ENCODE results near the gene MCRIP2. TPM values are rescaled to one million over a fixed set of nuclear protein-coding genes. Genes with fewer than 3 reads are reported as not detected.

The MCRIP2 gene
- total RNA-seq, 2 experiments from 2014 or later, result 17.3 to 20.2 TPM

DNA sequence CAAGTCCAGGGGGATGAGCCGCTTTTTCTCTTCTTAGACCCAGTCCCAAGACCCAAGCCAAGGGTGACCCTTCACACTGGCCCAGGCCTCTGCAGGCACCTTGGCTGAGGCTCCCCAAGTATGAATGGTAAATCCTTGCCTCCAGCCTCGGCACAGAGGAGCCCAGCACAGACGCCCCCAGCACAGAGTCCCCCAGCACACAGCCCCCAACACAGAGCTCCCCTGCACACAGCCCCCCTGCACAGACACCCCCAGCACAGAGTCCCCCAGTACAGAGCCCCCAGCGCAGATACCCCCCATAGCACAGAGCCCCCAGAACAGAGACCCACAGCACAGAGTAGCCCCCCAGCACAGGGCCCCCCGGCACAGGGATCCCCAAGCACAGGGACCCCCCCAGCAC is 1.0 kb upstream of the MCRIP2 start:
- CTCF ChIA-PET, result no interaction called here
- Mint-ChIP-seq H3K9me3 (no peaks in the 10 kb centered on the region), H3K36me3 (ENCODE audit: low read depth) (no peaks in the 10 kb centered on the region), H3K27me3 (peaks cover 4% of the 10 kb centered on the region), H3K4me3 (peak overlapping the region; percentile 35), H3K27ac (peak overlapping the region; percentile 33), H3K4me1 (peaks cover 23% of the 10 kb centered on the region)
- POLR2A ChIA-PET, result no interaction called here
- no peak for DNase-seq

DNA sequence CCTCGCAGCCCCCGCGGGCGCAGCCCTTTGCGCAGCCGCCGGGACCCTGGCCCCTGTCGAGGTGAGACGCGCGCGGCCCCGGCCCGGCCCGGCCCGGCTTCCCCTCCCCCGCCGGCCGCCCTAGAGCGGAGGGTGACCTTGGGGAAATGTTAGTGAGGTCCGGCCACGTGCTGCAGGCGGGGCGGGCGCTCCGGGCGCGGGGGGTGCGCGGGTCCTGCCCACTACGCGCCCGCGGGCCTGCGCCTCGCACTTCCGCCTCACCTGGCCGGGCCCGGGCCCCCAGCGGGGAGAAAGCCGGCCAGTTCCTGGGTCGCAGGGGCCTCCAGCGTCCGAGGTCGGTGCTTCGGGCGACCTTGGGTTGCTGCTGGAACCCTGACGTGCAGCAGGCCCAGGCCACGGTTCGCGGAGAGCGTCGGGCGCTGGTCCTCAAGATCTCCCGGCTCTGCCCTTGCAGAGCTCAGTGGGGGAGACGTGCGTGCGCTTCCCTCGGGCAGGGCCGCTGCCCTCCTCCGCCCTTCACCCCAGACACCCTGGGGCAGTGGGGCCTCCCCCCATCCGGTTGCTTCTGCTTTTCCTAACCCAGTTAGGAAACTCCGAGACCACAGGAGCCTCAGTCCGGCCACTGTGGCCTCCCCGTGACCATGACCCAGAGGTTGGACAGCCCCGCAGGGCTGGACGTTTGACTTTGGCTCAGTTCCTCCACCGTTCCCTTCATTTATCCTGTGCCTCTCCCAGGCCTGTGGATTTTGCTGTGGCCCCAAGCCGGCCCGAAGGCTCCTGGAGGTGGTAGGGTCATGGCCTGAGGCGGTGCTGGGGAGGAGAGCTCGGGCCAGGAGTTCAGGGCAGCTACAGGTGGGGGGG is 791 bp downstream of the MCRIP2 start:
- ChIA-PET POLR2A (interaction anchor here (0.5 to 0.7 kb wide), 2 partner anchors 425 to 1895 kb away, joined by 3 read pairs; partner anchors contain the start of gene PDPK1), CTCF (interaction anchor here (1.0 kb wide), 1 partner anchor 14 kb away, joined by 3 read pairs; no protein-coding TSS in a partner anchor)
- Mint-ChIP-seq H3K27ac (peak overlapping the region; percentile 25), H3K36me3 (ENCODE audit: low read depth) (no peaks in the 10 kb centered on the region), H3K27me3 (no peaks in the 10 kb centered on the region), H3K9me3 (no peaks in the 10 kb centered on the region), H3K4me3 (peak overlapping the region; percentile 67), H3K4me1 (peaks cover 17% of the 10 kb centered on the region)
- DNase-seq, result peak; percentile 31

DNA sequence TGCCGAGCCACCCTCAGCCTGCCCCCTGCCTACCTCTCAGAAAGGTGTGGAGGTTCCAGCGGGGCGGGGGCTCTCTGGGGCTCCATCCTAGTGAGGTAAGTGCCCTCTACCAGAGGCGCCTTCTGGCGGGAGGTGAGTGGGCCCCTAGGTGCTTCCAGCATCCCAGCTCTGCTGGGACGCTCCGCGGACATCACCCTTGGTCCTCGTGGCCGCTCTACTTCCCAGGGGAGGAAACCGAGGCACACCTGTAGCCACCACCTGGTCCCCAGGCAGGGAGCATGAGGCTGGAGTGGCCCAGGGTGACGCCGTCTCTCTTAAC is 1.4 kb downstream of the MCRIP2 start:
- peak overlapping the region; percentile 25 for H3K27ac Mint-ChIP-seq
- DNase-seq, result no peak
- ChIA-PET POLR2A (no interaction called here), CTCF (interaction anchor here (1.0 kb wide), 1 partner anchor 14 kb away, joined by 3 read pairs; no protein-coding TSS in a partner anchor)
- H3K4me3 Mint-ChIP-seq, result peak overlapping the region; percentile 67
- H3K36me3 Mint-ChIP-seq (ENCODE audit: low read depth), result no peaks in the 10 kb centered on the region
- no peaks in the 10 kb centered on the region for H3K27me3 Mint-ChIP-seq
- H3K9me3 Mint-ChIP-seq, result no peaks in the 10 kb centered on the region
- H3K4me1 Mint-ChIP-seq, result peaks cover 19% of the 10 kb centered on the region

DNA sequence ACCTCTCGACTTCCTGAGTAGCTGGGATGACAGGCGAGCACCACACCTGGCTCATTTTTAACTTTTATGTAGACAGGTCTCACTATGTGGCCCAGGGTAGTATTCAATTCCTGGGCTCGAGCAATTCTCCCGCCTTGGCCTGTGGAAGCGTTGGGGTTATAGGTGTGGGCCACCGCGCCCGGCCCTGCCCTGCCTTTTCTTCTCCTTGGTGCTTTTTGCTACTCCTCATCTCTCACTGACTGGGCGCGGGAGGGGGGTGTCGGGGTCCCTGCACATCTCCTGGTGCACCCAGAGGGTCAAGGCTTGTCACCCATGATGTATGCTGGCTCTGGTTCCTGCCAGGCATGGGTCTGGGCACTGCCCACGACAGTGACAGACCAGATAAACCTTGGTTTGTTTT is 2.9 kb downstream of the MCRIP2 start:
- POLR2A ChIA-PET, result no interaction called here
- CTCF ChIA-PET, result no interaction called here
- Mint-ChIP-seq H3K4me3 (peak overlapping the region; percentile 25), H3K9me3 (no peaks in the 10 kb centered on the region), H3K27ac (peak overlapping the region; percentile 19), H3K36me3 (ENCODE audit: low read depth) (no peaks in the 10 kb centered on the region), H3K4me1 (peaks cover 26% of the 10 kb centered on the region), H3K27me3 (no peaks in the 10 kb centered on the region)
- DNase-seq, result no peak

DNA sequence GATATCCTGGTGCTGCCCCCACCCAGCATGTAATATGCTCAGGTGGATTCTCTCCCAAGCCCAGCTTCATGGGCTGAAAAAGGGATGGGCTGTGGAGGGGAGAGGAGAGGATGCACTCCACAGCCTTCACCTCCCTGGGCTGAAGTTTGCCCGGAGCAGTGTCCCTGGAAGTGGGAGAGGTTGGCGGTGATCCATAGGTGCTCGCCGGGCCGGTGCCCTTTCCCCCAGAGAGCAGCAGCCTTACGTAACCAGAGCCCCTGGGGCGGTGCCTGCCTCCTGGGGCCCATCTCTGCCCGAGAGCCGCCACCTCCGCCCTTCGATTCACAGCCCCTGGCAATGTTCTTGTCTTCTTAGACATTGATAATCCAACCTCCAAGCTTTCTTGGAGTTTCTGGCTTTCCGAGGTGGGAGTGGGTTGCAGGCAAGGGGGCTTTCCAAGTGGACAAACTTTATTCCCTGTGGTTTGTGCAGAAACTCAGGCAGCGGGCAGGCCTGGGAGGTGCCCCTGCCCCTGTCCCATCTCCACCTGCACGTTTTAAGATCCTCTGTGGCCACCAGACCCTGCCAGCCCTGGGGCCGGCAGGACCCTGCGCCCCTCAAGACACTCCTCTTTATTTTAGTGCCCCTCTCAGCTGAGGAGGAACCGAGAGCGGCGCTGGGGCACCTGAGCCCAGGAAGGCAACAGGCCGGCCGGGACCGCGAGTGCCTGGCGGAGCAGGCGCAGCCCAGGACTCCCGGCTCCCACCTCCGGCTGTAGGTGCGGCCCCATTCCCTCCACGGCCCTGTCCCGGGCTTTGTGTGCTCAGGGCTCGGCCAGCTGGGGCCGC is 4.4 kb downstream of the MCRIP2 start:
- no peak overlapping the region for H3K4me3 Mint-ChIP-seq
- ChIA-PET CTCF (no interaction called here), POLR2A (no interaction called here)
- H3K4me1 Mint-ChIP-seq, result peaks cover 30% of the 10 kb centered on the region
- H3K36me3 Mint-ChIP-seq (ENCODE audit: low read depth), result no peaks in the 10 kb centered on the region
- no peak overlapping the region for H3K27ac Mint-ChIP-seq
- no peaks in the 10 kb centered on the region for H3K27me3 Mint-ChIP-seq
- no peaks in the 10 kb centered on the region for H3K9me3 Mint-ChIP-seq
- no peak for DNase-seq

DNA sequence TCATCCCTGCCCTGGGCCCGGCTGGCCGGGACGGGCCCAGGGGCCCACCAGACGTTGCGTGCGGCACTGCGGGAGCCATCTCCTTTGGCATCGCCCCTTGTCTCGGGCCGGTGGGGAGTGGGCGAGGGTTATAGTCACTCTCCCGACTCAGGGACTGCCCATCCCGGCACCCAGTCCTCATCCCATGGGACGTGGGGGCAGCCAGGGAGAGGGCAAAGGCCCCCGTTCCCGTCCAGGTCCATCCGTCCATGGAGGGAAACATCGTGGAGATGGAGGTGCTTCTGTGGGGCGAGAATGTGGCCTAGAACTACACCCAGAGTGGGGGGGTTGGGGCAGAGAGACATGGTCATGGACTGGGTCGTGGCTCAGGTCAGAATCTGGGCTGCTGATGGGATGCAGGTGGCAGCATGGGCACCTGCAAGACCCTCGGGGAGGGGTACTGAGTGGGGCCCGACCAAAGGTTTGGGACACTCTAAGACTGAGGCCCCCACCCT is 5.1 kb downstream of the MCRIP2 start:
- H3K27me3 Mint-ChIP-seq, result no peaks in the 10 kb centered on the region
- CTCF ChIA-PET, result no interaction called here

DNA sequence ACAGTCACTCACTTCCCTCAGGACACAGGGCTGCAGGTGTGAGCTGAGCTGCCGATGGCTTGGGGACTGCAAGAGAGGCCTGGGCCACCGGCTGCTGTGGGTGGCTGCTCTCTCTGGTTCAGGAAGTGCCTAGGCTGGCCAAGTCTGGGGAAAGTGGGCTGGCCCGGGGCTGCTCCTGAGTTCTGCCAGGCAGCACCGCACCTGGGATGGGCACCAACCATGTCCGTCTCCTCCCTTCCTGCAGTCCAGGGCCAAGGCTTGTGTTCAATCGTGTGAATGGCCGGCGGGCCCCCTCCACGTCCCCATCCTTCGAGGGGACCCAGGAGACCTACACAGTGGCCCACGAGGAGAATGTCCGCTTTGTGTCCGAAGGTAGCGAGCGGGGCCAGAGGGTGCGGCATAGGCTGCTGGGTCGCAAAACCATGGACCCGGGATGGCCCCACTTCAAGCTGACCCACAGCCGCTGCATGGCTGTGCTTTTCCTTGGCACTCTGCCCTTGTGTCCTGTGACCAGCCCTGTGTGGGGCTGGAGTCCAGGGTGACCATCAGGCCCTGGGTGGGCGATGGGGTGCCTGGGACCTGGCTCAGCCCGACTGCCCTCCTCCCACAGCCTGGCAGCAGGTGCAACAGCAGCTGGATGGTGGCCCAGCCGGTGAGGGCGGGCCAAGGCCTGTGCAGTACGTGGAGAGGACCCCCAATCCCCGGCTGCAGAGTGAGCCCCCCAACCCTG is 5.7 kb downstream of the MCRIP2 start:
- no peaks in the 10 kb centered on the region for H3K36me3 Mint-ChIP-seq (ENCODE audit: low read depth)
- H3K4me1 Mint-ChIP-seq, result peaks cover 30% of the 10 kb centered on the region
- H3K9me3 Mint-ChIP-seq, result no peaks in the 10 kb centered on the region
- ChIA-PET CTCF (interaction anchor here (0.7 to 1.5 kb wide), 7 partner anchors 11 to 58 kb away, joined by 3 to 7 read pairs (median 3); partner anchors contain the start of gene METTL26), POLR2A (no interaction called here)
- H3K4me3 Mint-ChIP-seq, result no peak overlapping the region
- no peak overlapping the region for H3K27ac Mint-ChIP-seq
- no peaks in the 10 kb centered on the region for H3K27me3 Mint-ChIP-seq
- DNase-seq, result no peak

More for the DNA sequence above, 5.1 kb downstream of the MCRIP2 start:
- no peak for DNase-seq
- Mint-ChIP-seq H3K9me3 (no peaks in the 10 kb centered on the region), H3K4me1 (peaks cover 30% of the 10 kb centered on the region), H3K27ac (no peak overlapping the region), H3K4me3 (no peak overlapping the region), H3K36me3 (ENCODE audit: low read depth) (no peaks in the 10 kb centered on the region)
- POLR2A ChIA-PET, result no interaction called here

DNA sequence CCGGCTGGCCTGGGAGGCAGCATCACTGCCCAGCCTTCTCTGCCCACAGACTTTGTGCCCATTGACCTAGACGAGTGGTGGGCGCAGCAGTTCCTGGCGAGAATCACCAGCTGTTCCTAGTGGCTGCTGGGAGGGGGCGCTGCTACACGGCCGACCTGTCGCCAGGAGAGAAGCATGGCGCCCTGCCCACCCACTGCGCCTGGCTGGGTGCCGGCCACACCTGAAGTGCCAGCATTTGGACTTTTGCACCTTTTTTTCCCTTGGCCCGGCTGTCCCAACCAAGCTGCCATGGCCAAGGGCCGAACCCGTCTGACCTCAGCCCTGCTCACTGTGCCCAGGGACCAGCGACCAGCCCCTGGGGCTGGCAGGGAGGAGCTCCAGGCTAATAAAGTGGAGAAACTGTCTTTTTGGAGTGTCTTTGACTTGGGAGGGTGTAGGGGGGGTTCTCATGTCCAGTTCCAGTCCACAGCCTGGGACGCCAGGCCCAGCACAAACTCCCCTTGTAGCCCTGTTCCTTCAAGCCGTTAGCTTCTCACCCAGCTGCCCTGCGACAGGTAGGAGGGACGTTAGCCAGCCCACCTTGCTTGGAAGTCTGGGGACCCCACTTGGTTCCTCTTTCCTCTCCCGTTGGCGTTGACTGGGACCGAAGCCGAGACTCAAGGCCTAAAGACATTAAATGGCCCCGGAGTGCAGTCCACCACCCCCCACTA is 6.6 kb downstream of the MCRIP2 start:
- H3K36me3 Mint-ChIP-seq (ENCODE audit: low read depth), result no peaks in the 10 kb centered on the region
- H3K9me3 Mint-ChIP-seq, result no peaks in the 10 kb centered on the region
- DNase-seq, result no peak
- peak overlapping the region; percentile 77 for H3K27ac Mint-ChIP-seq
- H3K4me1 Mint-ChIP-seq, result peaks cover 26% of the 10 kb centered on the region
- H3K27me3 Mint-ChIP-seq, result no peaks in the 10 kb centered on the region
- POLR2A ChIA-PET, result no interaction called here
- H3K4me3 Mint-ChIP-seq, result peak overlapping the region; percentile 73
- CTCF ChIA-PET, result interaction anchor here (0.7 to 1.5 kb wide), 8 partner anchors 11 to 59 kb away, joined by 3 to 7 read pairs (median 3); partner anchors contain the start of gene METTL26

DNA sequence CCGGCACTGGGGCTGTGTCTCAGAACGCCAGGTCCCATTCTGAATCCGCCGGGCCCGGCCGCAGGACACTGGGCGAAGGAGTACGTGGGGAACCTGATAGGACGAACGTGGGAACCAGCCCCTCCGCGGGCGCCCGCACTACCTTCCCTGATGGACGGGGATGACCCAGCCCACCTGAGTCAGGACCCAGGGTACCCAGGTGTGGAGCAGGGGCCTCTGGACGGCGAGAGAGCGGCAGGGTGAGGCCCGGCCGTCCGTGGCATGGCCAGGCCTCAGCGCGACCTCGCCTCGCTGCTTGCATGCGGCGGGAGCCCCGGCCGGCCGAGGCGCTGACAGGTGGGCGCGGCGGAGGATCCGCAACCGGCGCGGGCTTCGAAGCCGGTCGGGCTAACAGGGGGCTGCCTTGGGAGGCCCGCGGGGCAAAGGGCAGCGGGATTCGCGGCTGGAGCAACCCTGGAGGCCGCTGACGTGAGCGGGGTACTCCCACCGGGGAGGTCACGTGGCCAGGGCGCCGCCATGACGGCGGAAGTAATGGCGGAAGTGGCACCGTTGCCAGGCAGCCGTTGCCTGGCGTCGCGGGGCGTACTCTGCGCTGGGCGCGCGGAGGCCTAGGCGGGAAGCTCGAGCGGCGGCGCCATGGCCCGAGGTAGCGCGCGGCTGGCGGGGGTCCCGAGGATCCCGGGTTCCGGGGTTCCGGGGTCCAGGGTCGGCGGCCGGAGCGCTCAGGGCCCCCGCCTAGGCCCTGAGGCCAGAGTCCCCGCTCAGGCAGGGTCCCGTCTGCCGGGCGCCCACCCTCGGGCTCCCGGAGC is 7.4 kb downstream of the MCRIP2 start, which contains the start of gene WDR90:
TSS of gene WDR90 (plus strand) at position 585 of the 809 bp plus-strand sequence. CDS start at position 637, 52 bp downstream.
- ChIA-PET POLR2A (interaction anchor here (0.7 kb wide), 1 partner anchor 20 kb away, joined by 3 read pairs; no protein-coding TSS in a partner anchor), CTCF (interaction anchor here (0.9 to 3.1 kb wide), 7 partner anchors 10 to 60 kb away, joined by 3 to 13 read pairs (median 6); partner anchors contain the start of genes METTL26 and RHOT2)
- Mint-ChIP-seq H3K4me3 (peak within 1 kb of the TSS; percentile 73), H3K36me3 (ENCODE audit: low read depth) (no peaks in the 10 kb centered on the region), H3K4me1 (peaks cover 22% of the 10 kb centered on the region), H3K27ac (peak within 1 kb of the TSS; percentile 77), H3K27me3 (no peaks in the 10 kb centered on the region), H3K9me3 (no peaks in the 10 kb centered on the region)
- peak; percentile 94 for DNase-seq

DNA sequence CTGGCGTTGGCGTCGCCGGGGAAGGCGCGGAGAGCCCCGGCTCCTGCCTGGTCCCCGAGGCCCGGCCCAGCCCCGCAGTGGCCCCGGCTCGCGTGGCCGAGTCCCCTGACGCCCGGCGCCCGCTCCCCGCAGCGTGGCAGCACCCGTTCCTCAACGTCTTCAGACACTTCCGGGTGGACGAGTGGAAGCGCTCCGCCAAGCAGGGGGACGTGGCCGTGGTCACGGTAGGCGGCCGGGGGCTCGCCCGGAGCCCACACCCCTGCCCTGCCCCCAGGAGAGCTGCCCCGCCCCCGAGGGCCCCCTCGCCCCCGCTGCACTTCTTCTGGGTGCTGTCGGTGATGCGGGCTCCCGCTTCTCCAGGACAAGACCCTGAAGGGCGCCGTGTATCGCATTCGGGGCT is 8.0 kb downstream of the MCRIP2 start:
- Mint-ChIP-seq H3K9me3 (no peaks in the 10 kb centered on the region), H3K4me1 (peaks cover 15% of the 10 kb centered on the region), H3K27ac (no peak overlapping the region), H3K4me3 (peak overlapping the region; percentile 72), H3K36me3 (ENCODE audit: low read depth) (no peaks in the 10 kb centered on the region), H3K27me3 (no peaks in the 10 kb centered on the region)
- ChIA-PET CTCF (interaction anchor here (1.6 to 3.1 kb wide), 2 partner anchors 13 to 18 kb away, joined by 6 to 13 read pairs; partner anchors contain the start of genes METTL26 and RHOT2), POLR2A (interaction anchor here (0.7 kb wide), 1 partner anchor 19 kb away, joined by 3 read pairs; no protein-coding TSS in a partner anchor)
- DNase-seq, result peak; percentile 33

DNA sequence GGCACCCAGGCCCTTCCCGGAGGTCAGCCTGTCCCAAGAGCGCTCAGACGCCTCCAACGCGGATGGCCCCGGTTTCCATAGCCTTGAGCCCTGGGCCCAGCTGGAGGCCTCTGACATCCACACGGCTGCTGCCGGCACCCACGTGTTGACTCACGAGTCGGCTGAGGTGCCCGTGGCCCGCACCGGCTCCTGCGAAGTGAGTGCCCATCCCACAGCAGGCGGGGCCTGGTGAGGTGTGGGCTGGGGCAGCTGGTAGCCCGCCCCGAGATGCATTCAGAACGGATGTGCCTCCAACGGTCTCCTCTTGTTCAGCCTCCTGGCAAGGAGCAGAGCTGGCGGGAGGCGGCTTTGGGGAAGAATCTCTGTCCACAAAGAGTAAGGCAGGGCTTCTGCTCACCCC is 10.2 kb downstream of the MCRIP2 start:
- ChIA-PET CTCF (interaction anchor here (3.1 kb wide), 1 partner anchor 16 kb away, joined by 13 read pairs; the partner anchor contains the start of gene RHOT2), POLR2A (no interaction called here)
- no peaks in the 10 kb centered on the region for H3K36me3 Mint-ChIP-seq (ENCODE audit: low read depth)
- H3K4me3 Mint-ChIP-seq, result no peak overlapping the region
- no peaks in the 10 kb centered on the region for H3K27me3 Mint-ChIP-seq
- DNase-seq, result no peak
- H3K9me3 Mint-ChIP-seq, result no peaks in the 10 kb centered on the region
- peaks cover 13% of the 10 kb centered on the region for H3K4me1 Mint-ChIP-seq
- H3K27ac Mint-ChIP-seq, result no peak overlapping the region

Measured in activated CD4-positive, alpha-beta T cell treated with anti-CD3 and anti-CD28 coated beads, Interleukin-2, amount 10 ng/mL, durations not matched to agents 7 days and 5 days (primary cell).